HG03439 (cell line): ENCODE results near the gene TLR3.
A peak's percentile ranks its signal among the peaks of the same experiment; 100 is the strongest.
"Not testable (repeated sequence)": the region's sequence is repeated elsewhere in the genome, so short reads cannot be mapped to it uniquely, and the experiment has no call there.

Experiments
- ATAC-seq: cut with Tn5 transposase; IDR thresholded peaks from one replicate; pipeline ENCODE4 v1.9.1; 2021; ENCODE audit warnings: mild to moderate bottlenecking, moderate library complexity; ENCODE audit not compliant: unreplicated experiment

The TLR3 gene

DNA sequence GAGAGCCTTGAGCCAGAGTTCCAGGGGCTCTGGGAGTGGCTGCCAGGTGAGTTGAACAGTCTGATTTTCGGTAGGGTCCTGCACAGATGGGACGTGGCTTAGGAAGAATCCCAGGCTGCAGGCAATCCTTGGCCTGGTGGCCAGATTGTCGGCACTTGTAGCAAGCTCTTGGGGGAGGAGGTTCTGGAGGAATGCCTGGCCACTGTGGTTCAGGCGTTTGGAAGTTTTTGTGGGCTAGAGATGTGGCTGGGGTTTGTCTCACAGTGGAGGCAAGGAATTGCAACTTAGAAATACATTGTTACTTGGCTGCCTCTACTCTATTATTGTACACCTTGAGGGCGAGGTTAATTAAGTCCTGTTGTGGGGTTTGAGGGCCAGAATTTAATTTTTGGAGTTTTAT is 21.5 kb upstream of the TLR3 start:
- ATAC-seq: not testable (repeated sequence)

DNA sequence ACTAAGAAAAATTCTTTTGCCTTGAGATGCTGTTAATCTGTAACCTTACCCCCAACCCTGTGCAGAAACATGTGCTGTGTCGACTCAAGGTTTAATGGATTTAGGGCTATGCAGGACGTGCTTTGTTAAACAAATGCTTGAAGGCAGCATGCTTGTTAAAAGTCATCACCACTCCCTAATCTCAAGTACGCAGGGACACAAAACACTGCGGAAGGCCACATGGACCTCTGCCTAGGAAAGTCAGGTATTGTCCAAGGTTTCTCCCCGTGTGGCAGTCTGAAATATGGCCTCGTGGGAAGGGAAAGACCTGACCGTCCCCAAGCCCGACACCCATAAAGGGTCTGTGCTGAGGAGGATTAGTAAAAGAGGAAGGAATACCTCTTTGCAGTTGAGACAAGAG is 18.8 kb upstream of the TLR3 start:
- ATAC-seq: not testable (repeated sequence)

DNA sequence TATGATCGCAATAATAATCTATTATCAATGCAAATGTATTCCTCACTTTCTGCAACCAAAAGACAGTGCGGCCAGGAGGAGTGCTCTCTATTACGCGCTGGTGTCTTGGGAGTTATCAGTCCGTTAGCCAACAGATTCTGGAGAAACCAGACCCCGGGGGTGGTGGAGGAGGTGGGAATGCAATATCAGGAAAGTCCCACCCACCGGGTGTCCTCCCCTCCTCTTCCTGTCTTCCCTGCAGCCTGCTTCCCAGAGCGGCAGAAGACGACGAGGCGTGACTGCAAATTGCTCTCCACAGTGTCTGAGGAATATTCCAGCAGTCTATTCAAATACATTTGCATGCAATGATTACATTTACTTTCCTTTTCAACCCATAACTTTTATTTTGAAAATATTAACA is 17.9 kb upstream of the TLR3 start:
- ATAC-seq: no peak

DNA sequence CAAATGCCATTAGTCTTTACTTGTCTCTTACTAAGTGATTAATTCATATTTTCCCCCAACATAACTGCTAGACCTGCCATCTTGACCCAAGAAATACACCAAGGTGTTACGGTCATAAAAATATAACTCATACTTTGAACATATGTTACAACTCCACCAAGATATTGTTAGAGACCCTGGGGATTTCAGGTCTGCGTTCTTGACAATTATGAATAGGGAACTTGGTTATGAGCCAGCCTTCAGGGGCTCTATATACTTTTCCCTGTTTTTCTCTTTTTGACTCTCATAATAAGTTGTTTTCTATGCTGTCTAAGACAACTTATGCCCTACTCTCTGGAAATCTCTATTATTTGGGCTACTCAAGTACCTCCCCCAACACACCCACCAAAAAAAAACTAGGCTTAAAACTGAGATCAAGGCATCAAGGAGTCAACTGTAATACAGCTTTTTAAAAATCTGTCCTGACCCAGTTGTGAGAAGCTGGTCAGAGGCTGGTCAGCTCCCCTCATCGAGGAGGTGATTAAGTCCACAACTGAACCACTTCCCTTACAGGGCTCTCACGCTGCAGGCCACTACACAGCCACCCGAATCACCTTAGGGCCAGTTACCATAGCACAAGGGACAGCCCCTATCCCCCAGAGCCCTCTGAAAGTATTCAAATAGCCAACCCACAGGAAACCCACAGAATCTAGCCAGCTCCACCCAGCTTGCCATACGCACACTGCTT is 10.5 kb upstream of the TLR3 start:
- peak; percentile 99 for ATAC-seq

DNA sequence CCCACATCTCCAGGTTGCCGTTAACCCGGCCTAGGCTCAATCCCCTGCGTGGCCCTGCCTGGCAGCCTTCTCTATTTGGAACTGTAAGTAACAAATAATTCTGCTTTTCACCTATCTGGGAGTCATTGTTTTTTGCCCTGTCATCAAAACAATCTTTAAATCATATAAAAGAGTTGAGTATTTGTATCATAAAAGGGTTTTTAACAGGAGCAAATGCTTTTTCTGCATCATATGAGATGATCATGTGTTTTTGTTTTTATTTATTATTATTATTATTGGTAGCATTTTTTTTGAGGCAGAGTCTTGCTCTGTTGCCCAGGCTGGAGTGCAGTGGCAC is 10.0 kb upstream of the TLR3 start:
- no peak for ATAC-seq

DNA sequence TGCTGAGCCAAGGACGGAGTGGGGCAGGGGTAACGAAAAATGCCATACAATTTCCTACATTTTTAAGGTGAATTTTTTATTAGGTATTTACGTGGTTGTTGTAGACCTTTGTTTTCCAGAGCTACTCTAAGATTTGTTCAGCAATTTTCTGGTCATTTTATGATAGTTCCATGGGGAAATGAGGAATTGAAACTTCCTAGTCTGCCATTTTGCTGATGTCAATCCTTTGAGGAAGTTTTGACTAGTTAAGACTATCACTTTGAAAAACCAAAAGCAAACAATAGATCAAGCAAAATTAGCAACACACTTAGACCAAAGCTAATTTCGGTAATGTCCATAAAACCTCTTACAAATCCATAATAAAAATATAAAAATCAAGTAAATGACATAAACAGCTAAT is 7.0 kb upstream of the TLR3 start:
- ATAC-seq: no peak

DNA sequence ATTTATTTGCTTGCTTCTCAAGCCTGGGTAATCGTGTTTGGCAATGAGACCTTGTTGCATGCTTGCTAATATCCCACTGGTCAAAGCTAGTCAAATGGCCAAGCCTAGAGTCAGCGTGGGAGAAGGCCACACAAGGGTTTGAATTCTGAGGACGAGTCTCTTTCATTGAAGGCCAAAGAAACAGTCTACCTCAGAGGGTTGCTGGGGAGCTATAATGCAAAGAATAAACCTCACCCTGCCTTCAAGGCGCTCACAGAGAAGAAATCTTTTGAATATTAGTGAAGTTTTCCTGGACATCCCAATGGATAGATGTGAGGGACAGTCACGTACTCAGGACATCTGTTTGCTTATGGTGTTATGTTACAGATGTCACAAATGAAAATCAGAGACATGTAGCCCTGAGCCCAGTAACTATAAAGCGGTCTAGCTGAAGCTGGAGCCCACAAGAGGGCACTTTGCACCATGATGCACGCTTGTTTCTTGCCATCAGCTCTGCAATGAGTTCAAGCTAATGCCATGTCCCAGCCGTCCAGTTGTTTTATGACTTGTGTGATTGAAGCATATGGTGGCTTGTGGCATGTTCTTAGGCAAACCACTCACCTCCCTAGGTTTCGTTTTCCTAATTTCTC is 1.1 kb upstream of the TLR3 start:
- ATAC-seq: peak; percentile 54

DNA sequence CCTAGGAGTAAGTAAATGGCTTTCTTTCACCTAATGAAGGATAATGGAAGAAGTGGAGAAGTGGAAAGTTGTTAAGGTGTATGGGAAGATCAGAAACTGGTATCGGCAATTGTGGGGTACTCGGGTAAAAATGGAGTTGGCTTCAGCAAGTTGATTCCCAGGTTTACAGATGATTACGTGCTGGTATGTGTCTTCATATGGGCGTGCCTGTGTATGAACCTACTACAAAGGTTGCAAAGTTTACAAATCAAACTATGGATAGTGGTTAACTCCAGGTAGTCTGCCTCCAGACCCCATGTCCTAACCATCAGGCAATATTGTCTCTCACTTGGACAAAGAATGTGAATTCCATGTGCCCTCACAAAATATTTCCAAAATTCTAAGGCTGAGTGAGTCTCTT is 773 bp downstream of the TLR3 start:
- no peak for ATAC-seq

DNA sequence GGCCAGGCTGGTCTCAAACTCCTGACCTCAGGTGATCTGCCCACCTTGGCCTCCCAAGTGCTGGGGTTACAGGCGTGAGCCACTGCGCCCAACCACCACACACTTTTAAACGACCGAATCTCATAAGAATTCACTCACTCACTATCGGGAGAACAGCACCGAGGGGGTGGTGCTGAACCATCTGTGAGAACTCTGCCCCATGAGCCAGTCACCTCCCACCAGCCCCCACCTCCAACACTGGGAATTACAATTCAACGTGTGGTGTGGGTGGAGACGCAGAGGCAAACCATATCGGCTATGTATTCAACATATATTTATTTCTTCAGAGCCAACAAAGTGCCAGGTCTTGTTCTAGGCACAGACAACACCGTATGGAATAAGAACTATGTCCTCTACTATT is 3.6 kb downstream of the TLR3 start:
- ATAC-seq: no peak

DNA sequence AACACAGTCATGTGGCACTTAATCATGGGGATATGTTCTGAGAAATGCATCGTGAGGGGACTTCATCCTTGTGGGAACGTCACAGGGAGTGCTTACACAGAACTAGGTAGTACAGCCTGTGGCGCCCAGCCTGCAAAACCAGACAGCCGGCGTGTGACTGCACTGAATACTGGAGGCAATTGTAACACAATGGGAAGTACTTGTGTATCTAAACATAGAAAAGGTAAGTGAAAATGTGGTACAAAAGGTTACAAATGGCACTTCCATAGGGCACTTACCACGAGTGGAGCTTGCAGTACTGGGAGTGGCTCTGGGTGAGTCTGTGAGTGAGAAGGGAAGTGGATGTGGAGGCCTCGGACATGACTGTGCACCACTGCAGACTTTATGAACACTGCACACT is 5.2 kb downstream of the TLR3 start:
- no peak for ATAC-seq

DNA sequence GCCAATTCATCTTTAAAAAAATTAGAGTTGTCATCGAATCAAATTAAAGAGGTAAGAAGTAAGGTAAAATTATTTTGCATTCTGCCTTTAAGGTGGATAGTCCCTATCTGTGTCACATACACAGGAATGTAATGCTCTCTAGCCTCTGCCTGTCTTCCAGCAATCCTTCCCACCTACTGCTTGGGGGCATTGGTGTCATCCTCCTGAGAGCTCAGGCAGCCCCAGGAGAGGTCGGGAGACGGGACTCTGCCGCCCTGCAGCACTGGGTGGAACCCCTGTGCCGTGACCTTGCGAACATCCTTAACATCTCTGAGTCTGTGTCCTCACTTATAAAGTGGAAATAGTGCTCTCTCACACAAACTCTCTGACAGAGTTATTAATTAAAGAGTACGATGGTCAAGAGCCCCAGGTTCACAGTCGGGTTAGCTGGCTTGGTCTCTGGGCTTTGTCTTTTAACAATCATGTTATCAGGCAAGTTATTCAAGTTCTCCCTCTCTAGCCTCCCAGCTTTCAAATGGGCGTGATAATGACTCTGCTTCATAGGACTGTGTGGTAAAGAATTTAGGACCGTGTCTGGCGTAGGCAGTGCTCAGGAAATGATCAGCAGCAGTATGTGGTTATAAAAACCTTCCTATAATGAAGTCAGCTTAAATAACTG is 10.2 kb downstream of the TLR3 start:
- ATAC-seq: no peak

DNA sequence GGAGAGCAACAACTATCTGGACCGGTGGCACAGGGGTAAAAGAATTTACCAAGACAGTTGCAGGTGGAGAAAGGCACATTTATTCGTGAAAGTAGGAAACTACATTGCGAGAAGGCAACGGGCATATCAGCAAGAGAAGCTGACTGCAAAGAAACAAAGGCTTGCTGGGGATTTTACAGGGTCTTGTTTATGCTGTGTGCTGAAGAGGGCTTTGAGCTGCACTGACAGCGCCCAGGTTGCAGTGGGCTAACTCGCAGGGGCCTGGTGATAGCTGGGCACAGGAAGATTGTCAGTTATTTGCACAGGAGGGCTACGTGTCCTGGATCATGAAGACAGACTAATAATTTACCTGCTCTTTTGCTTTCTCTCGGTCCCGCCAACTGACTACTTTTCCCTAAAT is 10.7 kb downstream of the TLR3 start:
- ATAC-seq: no peak

DNA sequence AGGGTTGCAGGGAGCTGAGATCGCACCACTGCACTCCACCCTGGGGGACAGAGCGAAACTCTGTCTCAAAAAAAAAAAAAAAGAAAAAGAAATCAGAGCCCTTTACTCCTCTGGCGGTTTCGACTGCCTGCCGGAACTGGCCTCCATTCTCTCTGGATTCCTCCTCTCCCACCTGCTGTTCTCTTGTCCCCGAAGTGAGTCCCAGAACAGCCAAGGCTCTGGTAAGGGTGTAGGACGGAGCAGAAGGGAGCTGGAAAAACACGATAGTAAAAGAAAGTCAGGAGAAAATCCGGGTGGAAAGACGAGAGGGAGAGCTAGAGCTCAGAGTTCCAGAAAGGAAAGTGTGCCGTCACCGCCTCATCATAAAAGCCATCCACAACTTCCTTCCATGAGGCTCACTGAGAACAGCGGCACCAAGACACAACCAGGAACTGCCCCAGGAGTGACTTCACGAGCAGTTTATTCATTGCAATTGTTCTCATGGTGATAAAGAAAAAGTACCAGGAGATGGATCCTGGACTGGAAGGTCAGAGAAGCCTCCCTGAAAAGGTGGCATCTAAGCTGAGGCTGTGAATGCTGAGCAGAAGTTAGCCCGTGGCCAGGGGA is 12.3 kb downstream of the TLR3 start:
- ATAC-seq: no peak

DNA sequence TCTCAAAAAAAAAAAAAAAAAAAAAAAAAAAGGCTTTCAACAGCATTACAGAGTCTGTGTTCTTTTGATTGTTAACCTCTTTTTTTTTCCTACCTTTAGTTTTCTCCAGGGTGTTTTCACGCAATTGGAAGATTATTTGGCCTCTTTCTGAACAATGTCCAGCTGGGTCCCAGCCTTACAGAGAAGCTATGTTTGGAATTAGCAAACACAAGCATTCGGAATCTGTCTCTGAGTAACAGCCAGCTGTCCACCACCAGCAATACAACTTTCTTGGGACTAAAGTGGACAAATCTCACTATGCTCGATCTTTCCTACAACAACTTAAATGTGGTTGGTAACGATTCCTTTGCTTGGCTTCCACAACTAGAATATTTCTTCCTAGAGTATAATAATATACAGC is 13.3 kb downstream of the TLR3 start:
- no peak for ATAC-seq

DNA sequence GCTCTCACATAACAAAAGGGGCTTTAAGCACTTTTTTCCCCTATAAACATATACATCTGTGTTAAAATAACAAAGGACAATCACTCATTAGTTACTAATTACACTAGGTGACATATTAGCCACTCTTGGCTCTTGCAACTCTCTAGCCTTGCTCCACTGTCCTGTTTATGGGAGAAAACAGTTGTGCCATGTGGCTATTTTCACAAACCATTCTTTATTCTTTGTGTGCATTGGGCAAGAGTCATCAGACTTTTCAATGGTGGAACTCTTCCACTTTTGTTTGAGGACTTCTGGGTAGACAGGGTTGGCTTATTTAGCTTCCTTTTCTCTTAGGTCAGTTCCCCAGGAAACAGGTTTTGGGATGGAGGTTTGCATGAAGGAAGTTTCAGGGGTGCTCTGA is 19.6 kb downstream of the TLR3 start:
- ATAC-seq: no peak

DNA sequence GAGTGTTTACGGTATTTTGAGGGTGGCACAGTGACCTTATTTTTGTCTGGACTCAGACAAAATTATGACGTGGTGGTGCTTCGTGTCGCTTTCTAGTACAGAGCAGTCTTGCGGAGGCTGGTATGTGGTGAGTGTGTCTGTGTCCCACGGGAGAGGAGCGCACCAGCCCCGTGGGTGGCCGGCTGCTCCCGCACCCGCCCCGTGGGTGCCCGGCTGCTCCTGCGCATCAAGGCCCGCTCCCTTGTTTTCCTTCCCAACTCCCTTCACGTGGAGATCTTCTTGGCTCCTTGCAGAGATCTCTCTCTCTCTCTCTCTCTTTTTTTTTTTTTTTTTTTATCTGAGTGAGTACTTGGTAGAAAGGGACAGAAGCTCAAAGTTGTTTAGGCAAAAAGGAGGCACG is 23.3 kb downstream of the TLR3 start:
- ATAC-seq: no peak

DNA sequence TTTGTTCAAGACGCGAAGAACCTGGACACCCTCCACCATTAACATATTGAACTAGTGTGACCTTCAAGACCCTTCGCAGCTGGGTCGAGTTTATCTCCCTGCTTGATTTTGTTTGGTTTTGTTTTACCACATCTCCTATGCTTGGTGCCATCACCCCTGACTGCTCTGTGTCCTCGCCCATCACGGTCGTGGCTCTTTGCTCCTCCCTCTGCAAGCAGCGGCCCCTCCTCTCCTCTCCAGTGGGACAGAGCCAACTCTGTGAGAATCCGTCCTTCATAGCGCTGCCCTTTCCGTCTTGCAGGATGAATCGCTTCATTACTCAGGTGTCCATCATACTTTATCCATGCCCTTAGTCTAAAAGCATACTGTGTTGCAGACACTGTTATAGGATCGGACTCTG is 26.4 kb downstream of the TLR3 start:
- ATAC-seq: no peak

DNA sequence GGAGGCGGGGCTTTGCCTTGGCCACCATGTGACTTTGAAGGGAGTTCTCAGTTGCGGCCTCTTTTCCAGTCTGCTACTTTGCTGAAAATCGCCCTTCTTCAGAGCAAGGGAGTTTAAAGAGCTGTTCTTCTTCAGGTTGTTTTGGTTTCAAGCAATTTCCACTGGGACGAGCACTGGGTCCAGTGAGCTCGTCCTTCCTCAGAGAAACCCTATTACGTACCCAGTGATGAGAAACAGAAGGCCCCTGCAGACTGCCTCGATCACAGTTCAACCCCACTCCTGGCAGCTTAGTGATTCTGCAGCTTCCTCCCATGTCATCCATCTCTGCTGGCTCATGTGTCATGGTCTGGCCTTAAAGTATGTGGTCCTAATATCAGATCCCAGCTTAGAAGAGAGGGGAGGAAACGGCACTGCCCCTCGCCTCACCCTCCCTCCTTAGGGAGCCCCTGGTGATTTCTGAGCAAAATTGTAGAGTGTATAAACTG is 27.8 kb downstream of the TLR3 start:
- ATAC-seq: no peak

DNA sequence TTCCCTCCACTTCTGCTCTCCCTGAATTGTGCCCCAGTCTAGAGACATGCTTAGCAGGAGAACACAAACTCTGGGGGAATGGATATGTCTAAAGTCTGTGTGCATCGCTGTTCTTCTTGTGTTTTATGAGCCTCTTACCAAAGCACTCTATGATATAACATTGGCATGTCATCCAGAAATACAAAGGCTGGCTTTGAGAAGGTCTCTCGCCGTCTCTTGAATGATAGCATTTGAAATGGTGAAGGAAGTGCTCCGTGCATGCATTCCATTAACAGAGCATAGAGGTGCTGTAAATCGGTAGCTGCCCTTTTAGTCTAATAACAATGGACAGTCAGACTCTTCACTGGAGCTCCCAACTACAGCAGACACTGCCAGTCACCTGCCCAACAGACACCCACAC is 28.4 kb downstream of the TLR3 start:
- ATAC-seq: no peak

DNA sequence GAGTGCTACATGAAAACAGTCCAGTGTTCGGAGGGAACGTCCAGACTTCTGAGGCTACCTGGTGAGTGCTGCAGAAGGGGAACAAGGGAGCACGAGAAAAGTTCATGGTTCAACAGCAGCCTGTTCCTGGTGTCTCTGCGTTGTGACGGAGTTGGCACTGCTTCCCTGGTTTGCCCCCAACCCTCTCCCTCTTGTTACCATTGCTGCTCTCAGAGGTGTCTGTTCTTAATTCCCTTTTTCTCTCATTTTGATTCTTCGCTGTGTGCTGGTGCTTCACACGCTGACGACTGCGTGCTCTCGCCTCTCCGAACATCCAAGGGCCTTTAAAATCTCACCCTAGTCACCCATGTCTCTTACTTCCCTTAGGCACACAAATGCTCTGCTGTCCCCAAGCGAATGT is 34.0 kb downstream of the TLR3 start:
- ATAC-seq: no peak

DNA sequence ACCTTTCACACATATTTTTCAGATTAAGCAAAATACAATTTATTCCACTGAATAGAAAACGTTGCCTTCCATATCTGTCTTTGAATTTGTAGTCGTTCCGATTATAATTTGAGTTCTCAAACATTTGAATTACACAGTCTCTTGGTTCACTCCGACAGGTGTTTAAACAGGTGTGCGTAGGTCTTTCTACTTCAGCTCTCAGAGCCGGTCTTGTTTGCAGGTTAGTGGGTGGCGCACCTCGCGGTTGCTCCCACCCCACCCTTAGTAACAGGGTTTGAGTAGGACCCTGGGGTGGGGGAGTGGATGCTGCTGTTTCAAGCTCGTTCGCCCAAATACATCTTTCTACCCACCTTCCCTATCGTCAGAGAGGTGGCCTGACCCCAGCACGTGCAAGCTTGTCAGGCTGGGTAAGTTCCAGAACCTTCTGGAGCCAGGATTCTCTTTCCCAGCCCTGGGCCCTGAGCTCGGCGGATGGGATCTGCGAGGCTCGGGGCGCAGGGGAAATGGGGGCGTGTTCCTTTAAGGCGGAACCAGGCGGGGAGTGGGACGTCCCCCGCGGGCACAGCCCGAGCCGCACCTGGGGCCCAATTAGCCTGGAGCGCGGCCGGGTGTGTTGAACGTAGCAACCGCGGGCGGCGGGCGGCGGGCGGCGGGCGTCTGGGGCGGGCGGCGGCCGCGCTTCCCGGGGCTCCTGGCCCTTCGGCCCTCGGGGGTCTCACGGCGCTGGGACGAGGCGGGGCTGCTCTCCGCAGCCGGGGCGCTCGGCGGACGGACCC is 35.3 kb downstream of the TLR3 start, which contains the start of gene FAM149A:
Gene FAM149A (plus strand): TSS at position 591 of the 776 bp plus-strand sequence.
- ATAC-seq: no peak
